ENCODE results near the gene CCDC89.

Gene CCDC89

GRCh38 chr11:85664615-85665481 lies 21.1 kb downstream of the CCDC89 start, which contains the start of gene CREBZF:
TSS of gene CREBZF (minus strand) at chr11:85665129. CDS start at chr11:85664875, 254 bp downstream.
- Histone ChIP-seq H3K4me2 (ENCODE audit: low read length) (peak within 1 kb of the TSS; percentile 99), H3K27ac (ENCODE audit: low read depth, low read length) (peak within 1 kb of the TSS; percentile 99)
- no CpG with 5 or more reads among the region's 67 CpGs for WGBS (ENCODE audit: extremely low coverage, insufficient coverage, low lambda C conversion rate)

DNA sequence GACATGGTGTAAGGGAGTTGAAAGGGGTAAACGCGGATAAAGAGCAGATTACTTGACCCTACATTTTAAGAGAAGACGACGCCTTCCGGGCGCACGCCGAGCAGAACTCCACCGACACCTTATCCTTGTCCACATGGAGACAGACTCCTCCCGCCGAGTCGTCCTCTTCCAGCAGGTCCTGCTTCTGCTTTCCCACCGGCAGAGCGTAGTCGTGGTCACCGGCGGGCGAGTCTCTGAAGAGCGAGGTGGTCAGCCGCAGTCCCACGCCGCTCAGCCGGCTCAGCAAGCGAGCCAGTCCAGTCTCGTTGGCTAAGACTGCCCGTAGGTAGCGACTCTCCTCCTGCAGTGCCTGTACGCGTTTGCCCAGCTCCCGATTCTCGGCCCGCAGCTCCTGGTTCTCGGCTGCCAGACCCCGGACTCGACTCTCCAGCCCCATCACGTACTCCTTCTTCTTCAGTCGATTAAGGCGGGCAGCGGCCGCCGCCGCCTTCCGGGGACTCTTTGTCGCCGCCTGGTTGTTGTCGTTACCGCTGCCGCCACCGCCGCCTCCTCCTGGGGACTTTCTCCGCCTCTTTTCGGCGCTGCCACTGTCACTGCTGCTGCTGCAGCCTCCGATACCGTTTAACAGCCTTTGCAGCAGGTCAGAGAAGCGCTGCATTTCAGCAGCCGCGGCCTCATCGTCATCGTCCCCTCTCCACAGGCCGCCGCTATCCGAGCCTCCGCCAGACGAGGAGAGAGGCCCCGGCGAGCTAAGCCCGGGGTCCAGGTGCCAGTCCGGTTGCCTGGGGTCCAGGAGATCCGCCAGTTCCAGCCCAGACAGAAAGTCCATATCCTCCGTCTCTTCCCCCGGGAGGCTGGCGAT lies 22.0 kb downstream of the CCDC89 start:
- Histone ChIP-seq H3K79me1 (ENCODE audit: low read length) (no peaks in the 10 kb centered on the region), H3K23ac (ENCODE audit: low read length) (peak overlapping the region; percentile 99), H2BK5ac (ENCODE audit: low read length) (peak overlapping the region; percentile 80), H3K36me3 (ENCODE audit: control insufficient read depth, insufficient read depth, low read length) (no peaks in the 10 kb centered on the region), H4K5ac (ENCODE audit: low read length) (no peak overlapping the region), H2BK120ac (ENCODE audit: low read depth, low read length) (no peak overlapping the region), H3K4me2 (ENCODE audit: low read length) (peak overlapping the region; percentile 99), H3K79me2 (ENCODE audit: control insufficient read depth, insufficient read depth, low read length) (peaks cover 36% of the 10 kb centered on the region), H2AK5ac (ENCODE audit: low read length) (no peak overlapping the region), H3K18ac (ENCODE audit: low read length) (peak overlapping the region; percentile 99), H3K4ac (ENCODE audit: low read depth, low read length) (peak overlapping the region; percentile 64), H3K4me3 (ENCODE audit: low read length) (peak overlapping the region; percentile 80), H3K27me3 (ENCODE audit: insufficient read depth, low read length, poor library complexity) (no peaks in the 10 kb centered on the region), H3K4me1 (ENCODE audit: control insufficient read depth, low read depth, low read length) (no peaks in the 10 kb centered on the region), H3K56ac (ENCODE audit: low read length) (peak overlapping the region; percentile 100), H3K27ac (ENCODE audit: low read depth, low read length) (peak overlapping the region; percentile 99), H2BK15ac (replicated peaks; ENCODE audit: low read depth) (no peak overlapping the region), H3K9ac (ENCODE audit: low read length) (peak overlapping the region; percentile 90), H4K8ac (ENCODE audit: low read depth, low read length) (no peak overlapping the region)
- WGBS (ENCODE audit: extremely low coverage, insufficient coverage, low lambda C conversion rate) = no CpG with 5 or more reads among the region's 73 CpGs
- DNase-seq = peak; percentile 89

More at GRCh38 chr11:85664615-85665481, 21.1 kb downstream of the CCDC89 start, which contains the start of gene CREBZF:
- Histone ChIP-seq H4K8ac (ENCODE audit: low read depth, low read length) (peak within 1 kb of the TSS; percentile 96), H3K56ac (ENCODE audit: low read length) (peak within 1 kb of the TSS; percentile 100), H3K9ac (ENCODE audit: low read length) (peak within 1 kb of the TSS; percentile 90), H3K79me2 (ENCODE audit: control insufficient read depth, insufficient read depth, low read length) (peaks cover 34% of the 10 kb centered on the region), H2BK5ac (ENCODE audit: low read length) (peak within 1 kb of the TSS; percentile 80), H3K23ac (ENCODE audit: low read length) (peak within 1 kb of the TSS; percentile 99), H2BK120ac (ENCODE audit: low read depth, low read length) (no peak within 1 kb of the TSS), H4K5ac (ENCODE audit: low read length) (peak within 1 kb of the TSS; percentile 95), H2AK5ac (ENCODE audit: low read length) (no peak within 1 kb of the TSS), H3K36me3 (ENCODE audit: control insufficient read depth, insufficient read depth, low read length) (no peaks in the 10 kb centered on the region), H3K18ac (ENCODE audit: low read length) (peak within 1 kb of the TSS; percentile 99), H3K4me1 (ENCODE audit: control insufficient read depth, low read depth, low read length) (no peaks in the 10 kb centered on the region), H3K4me3 (ENCODE audit: low read length) (peak within 1 kb of the TSS; percentile 80), H3K4ac (ENCODE audit: low read depth, low read length) (peak within 1 kb of the TSS; percentile 64), H3K79me1 (ENCODE audit: low read length) (no peaks in the 10 kb centered on the region), H2BK15ac (replicated peaks; ENCODE audit: low read depth) (peak within 1 kb of the TSS; percentile 25), H3K27me3 (ENCODE audit: insufficient read depth, low read length, poor library complexity) (no peaks in the 10 kb centered on the region)
- DNase-seq = peak; percentile 97

GRCh38 chr11:85663080-85663752 lies 22.8 kb downstream of the CCDC89 start:
- H2BK120ac ChIP-seq (ENCODE audit: low read depth, low read length) = no peak overlapping the region
- no CpG with 5 or more reads among the region's 10 CpGs for WGBS (ENCODE audit: extremely low coverage, insufficient coverage, low lambda C conversion rate)
- H4K8ac ChIP-seq (ENCODE audit: low read depth, low read length) = no peak overlapping the region
- no peak overlapping the region for H2BK15ac ChIP-seq (replicated peaks; ENCODE audit: low read depth)
- peak overlapping the region; percentile 90 for H3K9ac ChIP-seq (ENCODE audit: low read length)
- H3K27me3 ChIP-seq (ENCODE audit: insufficient read depth, low read length, poor library complexity) = no peaks in the 10 kb centered on the region
- H3K79me2 ChIP-seq (ENCODE audit: control insufficient read depth, insufficient read depth, low read length) = peaks cover 38% of the 10 kb centered on the region
- H2BK5ac ChIP-seq (ENCODE audit: low read length) = no peak overlapping the region
- peak overlapping the region; percentile 99 for H3K4me2 ChIP-seq (ENCODE audit: low read length)
- H3K18ac ChIP-seq (ENCODE audit: low read length) = no peak overlapping the region
- no peak for DNase-seq
- H3K27ac ChIP-seq (ENCODE audit: low read depth, low read length) = no peak overlapping the region
- no peaks in the 10 kb centered on the region for H3K36me3 ChIP-seq (ENCODE audit: control insufficient read depth, insufficient read depth, low read length)
- H3K4ac ChIP-seq (ENCODE audit: low read depth, low read length) = no peak overlapping the region
- H3K79me1 ChIP-seq (ENCODE audit: low read length) = no peaks in the 10 kb centered on the region
- no peak overlapping the region for H2AK5ac ChIP-seq (ENCODE audit: low read length)
- H3K4me1 ChIP-seq (ENCODE audit: control insufficient read depth, low read depth, low read length) = no peaks in the 10 kb centered on the region
- H3K56ac ChIP-seq (ENCODE audit: low read length) = peak overlapping the region; percentile 100
- H3K4me3 ChIP-seq (ENCODE audit: low read length) = peak overlapping the region; percentile 80
- H4K5ac ChIP-seq (ENCODE audit: low read length) = no peak overlapping the region
- no peak overlapping the region for H3K23ac ChIP-seq (ENCODE audit: low read length)

- Histone ChIP-seq H2BK120ac (ENCODE audit: low read depth, low read length) (no peak overlapping the region), H3K4me2 (ENCODE audit: low read length) (peak overlapping the region; percentile 98), H3K9ac (ENCODE audit: low read length) (peak overlapping the region; percentile 77), H3K27ac (ENCODE audit: low read depth, low read length) (no peak overlapping the region), H3K36me3 (ENCODE audit: control insufficient read depth, insufficient read depth, low read length) (no peaks in the 10 kb centered on the region), H3K27me3 (ENCODE audit: insufficient read depth, low read length, poor library complexity) (no peaks in the 10 kb centered on the region), H3K79me2 (ENCODE audit: control insufficient read depth, insufficient read depth, low read length) (peaks cover 38% of the 10 kb centered on the region), H4K5ac (ENCODE audit: low read length) (no peak overlapping the region), H3K18ac (ENCODE audit: low read length) (no peak overlapping the region), H3K23ac (ENCODE audit: low read length) (no peak overlapping the region), H2BK15ac (replicated peaks; ENCODE audit: low read depth) (no peak overlapping the region), H3K56ac (ENCODE audit: low read length) (peak overlapping the region; percentile 62), H3K4ac (ENCODE audit: low read depth, low read length) (no peak overlapping the region), H3K79me1 (ENCODE audit: low read length) (peaks cover under 1% of the 10 kb centered on the region), H2BK5ac (ENCODE audit: low read length) (no peak overlapping the region), H3K4me1 (ENCODE audit: control insufficient read depth, low read depth, low read length) (no peaks in the 10 kb centered on the region), H3K4me3 (ENCODE audit: low read length) (peak overlapping the region; percentile 16), H4K8ac (ENCODE audit: low read depth, low read length) (no peak overlapping the region), H2AK5ac (ENCODE audit: low read length) (no peak overlapping the region)
- no peak for DNase-seq
- WGBS (ENCODE audit: extremely low coverage, insufficient coverage, low lambda C conversion rate) = no CpG with 5 or more reads among the region's 4 CpGs
Observed at GRCh38 chr11:85661972-85662664, 23.9 kb downstream of the CCDC89 start.

DNA sequence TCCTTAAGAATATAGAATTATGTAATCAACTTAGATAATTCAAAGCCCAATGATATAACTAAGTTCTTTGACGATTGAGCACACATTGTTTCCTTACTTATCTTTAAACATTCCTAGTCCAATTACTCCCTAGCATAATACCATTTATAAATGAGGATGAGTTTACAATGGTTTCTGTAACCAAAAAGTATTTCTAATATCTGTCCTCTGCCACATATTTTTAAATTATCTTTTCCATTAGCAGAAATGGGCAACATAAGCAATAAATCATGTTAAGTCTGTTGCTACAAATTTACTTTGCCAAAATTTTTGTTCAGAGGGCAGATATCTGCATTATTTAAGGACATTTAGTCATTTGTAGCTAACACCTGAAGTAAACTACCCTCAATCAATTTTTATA lies 27.8 kb downstream of the CCDC89 start:
- Histone ChIP-seq H3K79me1 (ENCODE audit: low read length) (peaks cover 2% of the 10 kb centered on the region), H4K8ac (ENCODE audit: low read depth, low read length) (no peak overlapping the region), H3K4ac (ENCODE audit: low read depth, low read length) (no peak overlapping the region), H3K79me2 (ENCODE audit: control insufficient read depth, insufficient read depth, low read length) (peaks cover 21% of the 10 kb centered on the region), H2AK5ac (ENCODE audit: low read length) (no peak overlapping the region), H3K4me1 (ENCODE audit: control insufficient read depth, low read depth, low read length) (no peaks in the 10 kb centered on the region), H3K23ac (ENCODE audit: low read length) (no peak overlapping the region), H3K56ac (ENCODE audit: low read length) (no peak overlapping the region), H3K4me3 (ENCODE audit: low read length) (no peak overlapping the region), H4K5ac (ENCODE audit: low read length) (no peak overlapping the region), H3K27ac (ENCODE audit: low read depth, low read length) (no peak overlapping the region), H3K36me3 (ENCODE audit: control insufficient read depth, insufficient read depth, low read length) (no peaks in the 10 kb centered on the region), H2BK5ac (ENCODE audit: low read length) (no peak overlapping the region), H3K4me2 (ENCODE audit: low read length) (no peak overlapping the region), H3K9ac (ENCODE audit: low read length) (no peak overlapping the region), H2BK120ac (ENCODE audit: low read depth, low read length) (no peak overlapping the region), H3K18ac (ENCODE audit: low read length) (no peak overlapping the region), H3K27me3 (ENCODE audit: insufficient read depth, low read length, poor library complexity) (no peaks in the 10 kb centered on the region), H2BK15ac (replicated peaks; ENCODE audit: low read depth) (no peak overlapping the region)
- no CpG with 5 or more reads among the region's 1 CpG for WGBS (ENCODE audit: extremely low coverage, insufficient coverage, low lambda C conversion rate)
- no peak for DNase-seq

Data from mesendoderm (in vitro differentiated cells).